H9 (cell line): ENCODE data around the gene TSPAN31. TPM values are rescaled to one million over a fixed set of nuclear protein-coding genes. Genes with fewer than 3 reads are reported as not detected.

Source experiments
- DNase-seq: peaks from one replicate; pipeline ENCODE4 v3.0.0-alpha.2; 2017
- H2AFZ ChIP-seq: one replicate; pipeline ENCODE4 v1.6.1; 2013; ENCODE audit warnings: mild to moderate bottlenecking, low read length, control low read depth, moderate library complexity
- H2AK5ac ChIP-seq: 2 replicates; pipeline ENCODE4 v1.6.1; 2013; ENCODE audit warnings: low read length, control low read depth, mixed read lengths; ENCODE audit not compliant: insufficient read length
- H2BK120ac ChIP-seq: one replicate; pipeline ENCODE4 v1.6.1; 2013; ENCODE audit warnings: low read depth, mild to moderate bottlenecking, low read length, control low read depth, inconsistent platforms; ENCODE audit not compliant: poor library complexity, severe bottlenecking
- H2BK12ac ChIP-seq: 2 replicates; pipeline ENCODE4 v1.6.1; 2013; ENCODE audit warnings: low read length, control low read depth, mixed read lengths, low read depth; ENCODE audit not compliant: insufficient read length
- H2BK15ac ChIP-seq: 2 replicates; pipeline ENCODE4 v1.6.1; 2013; ENCODE audit warnings: low read depth, low read length, control low read depth
- H2BK20ac ChIP-seq: one replicate; pipeline ENCODE4 v1.6.1; 2013; ENCODE audit warnings: low read depth, mild to moderate bottlenecking, low read length, control low read depth, inconsistent platforms; ENCODE audit not compliant: poor library complexity, severe bottlenecking
- H2BK5ac ChIP-seq: 2 replicates; pipeline ENCODE4 v1.6.1; 2013; ENCODE audit warnings: low read length, control low read depth, mixed read lengths; ENCODE audit not compliant: insufficient read length
- H3K14ac ChIP-seq: 2 replicates; pipeline ENCODE4 v1.6.1; 2013; ENCODE audit warnings: low read length, control low read depth; ENCODE audit not compliant: insufficient read depth
- H3K18ac ChIP-seq: 2 replicates; pipeline ENCODE4 v1.6.1; 2013; ENCODE audit warnings: low read depth, mild to moderate bottlenecking, mixed read lengths, low read length, control low read depth; ENCODE audit not compliant: insufficient read length
- H3K23ac ChIP-seq: 2 replicates; pipeline ENCODE4 v1.6.1; 2013; ENCODE audit warnings: low read length, control low read depth, mixed read lengths, low read depth; ENCODE audit not compliant: insufficient read length
- H3K23me2 ChIP-seq: 2 replicates; pipeline ENCODE4 v1.6.1; 2013; ENCODE audit warnings: low read depth, mild to moderate bottlenecking, mixed read lengths, low read length, control low read depth; ENCODE audit not compliant: insufficient read length, poor library complexity, severe bottlenecking
- H3K27ac ChIP-seq: 2 replicates; pipeline ENCODE4 v1.5.1; 2013; ENCODE audit warnings: low read length, control low read depth, mixed read lengths, low read depth; ENCODE audit not compliant: insufficient read length
- H3K27me3 ChIP-seq: 2 replicates; pipeline ENCODE4 v1.6.1; 2013; ENCODE audit warnings: low read length, control low read depth, inconsistent platforms; ENCODE audit not compliant: insufficient read depth
- H3K4ac ChIP-seq: 2 replicates; pipeline ENCODE4 v1.6.1; 2013; ENCODE audit warnings: low read depth, mild to moderate bottlenecking, control low read depth, inconsistent platforms, low read length, moderate library complexity
- H3K4me1 ChIP-seq: 2 replicates; pipeline ENCODE4 v1.6.1; 2013; ENCODE audit warnings: low read length, control low read depth, inconsistent platforms; ENCODE audit not compliant: insufficient read depth
- H3K4me2 ChIP-seq: 2 replicates; pipeline ENCODE4 v1.6.1; 2013; ENCODE audit warnings: low read length, control low read depth, mixed read lengths; ENCODE audit not compliant: insufficient read length, insufficient read depth
- H3K56ac ChIP-seq: 2 replicates; pipeline ENCODE4 v1.6.1; 2013; ENCODE audit warnings: low read depth, mild to moderate bottlenecking, mixed read lengths, low read length, control low read depth; ENCODE audit not compliant: insufficient read length
- H3K79me1 ChIP-seq: 2 replicates; pipeline ENCODE4 v1.6.1; 2013; ENCODE audit warnings: low read depth, mild to moderate bottlenecking, moderate library complexity, low read length, control low read depth, inconsistent platforms; ENCODE audit not compliant: insufficient read depth, poor library complexity, severe bottlenecking
- H3K79me2 ChIP-seq: 2 replicates; pipeline ENCODE4 v1.6.1; 2013; ENCODE audit warnings: low read length, control low read depth, inconsistent platforms; ENCODE audit not compliant: insufficient read depth
- H3K9ac ChIP-seq: 2 replicates; pipeline ENCODE4 v1.6.1; 2013; ENCODE audit warnings: low read length, control low read depth, mixed read lengths; ENCODE audit not compliant: insufficient read length; ENCODE audit errors: extremely low read depth
- H3K9me3 ChIP-seq: one replicate; pipeline ENCODE4 v1.6.1; 2013; ENCODE audit warnings: low read depth, low read length, inconsistent platforms; ENCODE audit not compliant: control insufficient read depth
- H3T11ph ChIP-seq: one replicate; pipeline ENCODE4 v1.6.1; 2013; ENCODE audit warnings: mild to moderate bottlenecking, low read length, control low read depth, inconsistent platforms
- H4K20me1 ChIP-seq: one replicate; pipeline ENCODE4 v1.6.1; 2013; ENCODE audit not compliant: control insufficient read depth, insufficient read length, insufficient read depth
- H4K5ac ChIP-seq: 2 replicates; pipeline ENCODE4 v1.6.1; 2013; ENCODE audit warnings: low read depth, mild to moderate bottlenecking, mixed read lengths, low read length, control low read depth; ENCODE audit not compliant: insufficient read length
- H4K8ac ChIP-seq: replicated peaks from 2 replicates; pipeline ENCODE4 v1.6.1; 2013; ENCODE audit warnings: low read length, control low read depth, mixed read lengths, low read depth; ENCODE audit not compliant: insufficient read length
- H4K91ac ChIP-seq: 2 replicates; pipeline ENCODE4 v1.6.1; 2013; ENCODE audit warnings: low read depth, mild to moderate bottlenecking, moderate library complexity, mixed read lengths, low read length, control low read depth; ENCODE audit not compliant: insufficient read length
- H3K27ac Mint-ChIP-seq, 3 experiments: 2 replicates in 2 of 3; 3 replicates in 1 of 3; pipeline ENCODE4 v1.8.0; 2020 to 2021; ENCODE audit warnings: mixed read lengths in 3 of 3, mild to moderate bottlenecking in 1 of 3, moderate library complexity in 1 of 3
- H3K27me3 Mint-ChIP-seq: 2 replicates; pipeline ENCODE4 v1.8.0; 2021; ENCODE audit warnings: low read depth, mild to moderate bottlenecking, moderate library complexity, mixed read lengths
- H3K36me3 Mint-ChIP-seq, 3 experiments: 2 replicates in 2 of 3; 3 replicates in 1 of 3; pipeline ENCODE4 v1.8.0; 2020 to 2021; ENCODE audit warnings: low read depth in 3 of 3, mixed read lengths in 3 of 3; ENCODE audit not compliant: insufficient read depth in 1 of 3
- H3K4me1 Mint-ChIP-seq, 2 experiments: 2 replicates each; pipeline ENCODE4 v1.8.0; 2020; ENCODE audit warnings: mixed read lengths in 2 of 2
- H3K4me3 Mint-ChIP-seq, 2 experiments: 2 replicates in 1 of 2; 3 replicates in 1 of 2; pipeline ENCODE4 v1.8.0; 2020 to 2021; ENCODE audit warnings: mild to moderate bottlenecking in 2 of 2, mixed read lengths in 2 of 2, moderate library complexity in 1 of 2
- H3K9me3 Mint-ChIP-seq, 2 experiments: 2 replicates in 1 of 2; 3 replicates in 1 of 2; pipeline ENCODE4 v1.8.0; 2020; ENCODE audit warnings: mild to moderate bottlenecking in 2 of 2, mixed read lengths in 2 of 2, moderate library complexity in 1 of 2
- WGBS: extraction: QIAGEN DNeasy Blood & Tissue Kit; methylation state at CpG from one replicate; pipeline ENCODE4 v1.1.7; 2013; ENCODE audit warnings: missing lambda C conversion rate, low lambda C conversion rate, mixed read lengths; ENCODE audit not compliant: insufficient read length; ENCODE audit errors: extremely low coverage; 5-methylcytosine and 5-hydroxymethylcytosine counted together
- total RNA-seq: library from RNA; stranded (reverse); gene quantifications from 2 replicates; pipeline ENCODE4 v1.2.1, GENCODE V29; 2021
- TF ChIP-seq, protein P1 (sequence below): fragments of 200-600 bp; sonication (generic); conservative IDR thresholded peaks from 3 replicates; pipeline ENCODE4 v1.8.0; 2021; ENCODE audit warnings: antibody characterized with exemption, mild to moderate bottlenecking

Gene TSPAN31
- total RNA-seq, 1 experiment from 2014 or later = 20.0 TPM

DNA sequence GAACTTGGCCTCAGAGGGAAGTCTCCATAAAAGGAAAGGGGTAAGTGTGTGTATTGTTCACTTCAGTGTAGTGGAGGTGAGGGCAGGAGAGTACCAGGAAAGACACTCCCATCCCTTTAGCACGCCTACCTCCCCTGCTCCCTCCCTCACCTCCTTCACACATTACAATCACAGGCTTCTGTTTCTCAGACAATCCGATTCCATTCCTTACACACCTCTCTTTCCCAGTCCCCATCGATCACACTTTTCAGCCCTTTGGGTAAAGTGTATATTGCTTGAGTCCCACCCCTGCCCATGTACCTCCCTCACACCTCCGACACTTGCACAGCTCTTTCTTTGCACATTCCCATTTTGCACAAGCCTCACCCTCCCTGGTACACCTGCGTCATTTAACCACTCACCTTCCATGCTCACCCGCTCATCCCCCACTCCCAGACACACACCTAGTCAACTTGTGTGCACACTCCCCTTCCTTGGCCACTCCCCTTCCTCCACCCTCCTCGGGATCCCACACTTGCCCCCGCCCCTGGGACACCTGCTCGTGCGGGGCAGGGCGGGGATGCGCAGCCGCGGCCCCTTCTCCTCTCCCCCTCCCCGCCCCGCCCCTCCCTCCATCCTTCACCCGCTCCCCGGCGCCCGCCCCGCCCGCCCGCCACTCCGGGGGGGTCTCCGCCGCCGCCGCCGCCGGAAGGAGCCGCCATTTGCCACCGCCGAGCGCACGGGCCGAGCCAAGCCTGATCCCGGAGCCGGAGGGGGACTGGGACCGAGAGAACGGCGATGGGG lies 9.8 kb downstream of the TSPAN31 start, which contains the start of gene MARCHF9:
Gene MARCHF9 (plus strand): TSS at position 693 of the 783 bp plus-strand sequence. CDS start 426 bp downstream, outside the sequence.
- Histone ChIP-seq H4K8ac (no peak within 1 kb of the TSS), H2BK5ac (no peak within 1 kb of the TSS), H4K91ac (no peak within 1 kb of the TSS), H3K27me3 (peaks cover 11% of the 10 kb centered on the region), H3K79me2 (peaks cover 13% of the 10 kb centered on the region; the same call in 1 of the 2 replicates), H3K27ac (no peak within 1 kb of the TSS), H2BK15ac (no peak within 1 kb of the TSS), H3K56ac (no peak within 1 kb of the TSS), H3T11ph (no peak within 1 kb of the TSS), H4K5ac (no peak within 1 kb of the TSS), H2BK12ac (no peak within 1 kb of the TSS), H3K9me3 (no peaks in the 10 kb centered on the region), H3K23me2 (peaks cover 17% of the 10 kb centered on the region), H2BK120ac (no peak within 1 kb of the TSS), H3K4me1 (0 out of 2 replicates have a peak, but pooled peaks cover 7% of the 10 kb centered on the region), H3K14ac (no peak within 1 kb of the TSS), H4K20me1 (no peaks in the 10 kb centered on the region), H3K18ac (no peak within 1 kb of the TSS), H3K9ac (no peak within 1 kb of the TSS), H3K79me1 (no peaks in the 10 kb centered on the region), H3K4ac (no peak within 1 kb of the TSS), H2BK20ac (no peak within 1 kb of the TSS), H3K23ac (no peak within 1 kb of the TSS), H2AK5ac (no peak within 1 kb of the TSS), H2AFZ (no peak within 1 kb of the TSS), H3K4me2 (peak within 1 kb of the TSS; percentile 65)
- Mint-ChIP-seq H3K9me3 (peaks cover 0 to 2% of the 10 kb centered on the region in 2 experiments; a peak in 2 of 5 replicates), H3K4me3 (peak within 1 kb of the TSS; percentile 81 to 93), H3K4me1 (peaks cover 43 to 44% of the 10 kb centered on the region in 2 experiments), H3K27me3 (peaks cover 30% of the 10 kb centered on the region), H3K36me3 (peaks cover 20 to 38% (median 25%) of the 10 kb centered on the region in 3 experiments), H3K27ac (peak within 1 kb of the TSS in 2 of 3 experiments; percentile 57 to 83; a peak in 3 of 7 replicates)
- peak; percentile 89 for DNase-seq
- WGBS = no CpG with 5 or more reads among the region's 41 CpGs
- TF ChIP-seq, protein P1, sequence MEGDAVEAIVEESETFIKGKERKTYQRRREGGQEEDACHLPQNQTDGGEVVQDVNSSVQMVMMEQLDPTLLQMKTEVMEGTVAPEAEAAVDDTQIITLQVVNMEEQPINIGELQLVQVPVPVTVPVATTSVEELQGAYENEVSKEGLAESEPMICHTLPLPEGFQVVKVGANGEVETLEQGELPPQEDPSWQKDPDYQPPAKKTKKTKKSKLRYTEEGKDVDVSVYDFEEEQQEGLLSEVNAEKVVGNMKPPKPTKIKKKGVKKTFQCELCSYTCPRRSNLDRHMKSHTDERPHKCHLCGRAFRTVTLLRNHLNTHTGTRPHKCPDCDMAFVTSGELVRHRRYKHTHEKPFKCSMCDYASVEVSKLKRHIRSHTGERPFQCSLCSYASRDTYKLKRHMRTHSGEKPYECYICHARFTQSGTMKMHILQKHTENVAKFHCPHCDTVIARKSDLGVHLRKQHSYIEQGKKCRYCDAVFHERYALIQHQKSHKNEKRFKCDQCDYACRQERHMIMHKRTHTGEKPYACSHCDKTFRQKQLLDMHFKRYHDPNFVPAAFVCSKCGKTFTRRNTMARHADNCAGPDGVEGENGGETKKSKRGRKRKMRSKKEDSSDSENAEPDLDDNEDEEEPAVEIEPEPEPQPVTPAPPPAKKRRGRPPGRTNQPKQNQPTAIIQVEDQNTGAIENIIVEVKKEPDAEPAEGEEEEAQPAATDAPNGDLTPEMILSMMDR = no peak
